Hematopoietic multipotent progenitor cell treated with erythropoietin and hydrocortisone succinate and interleukin-3 and kit ligand, for 17 days (in vitro differentiated cells): ENCODE results near the gene PPID.
"Not testable (repeated sequence)": the region's sequence is repeated elsewhere in the genome, so short reads cannot be mapped to it uniquely, and the experiment has no call there.

Experiments
- DNase-seq: peaks from one replicate; pipeline ENCODE4 v3.0.0-alpha.2; 2015; ENCODE audit warnings: low spot score

The PPID gene

DNA sequence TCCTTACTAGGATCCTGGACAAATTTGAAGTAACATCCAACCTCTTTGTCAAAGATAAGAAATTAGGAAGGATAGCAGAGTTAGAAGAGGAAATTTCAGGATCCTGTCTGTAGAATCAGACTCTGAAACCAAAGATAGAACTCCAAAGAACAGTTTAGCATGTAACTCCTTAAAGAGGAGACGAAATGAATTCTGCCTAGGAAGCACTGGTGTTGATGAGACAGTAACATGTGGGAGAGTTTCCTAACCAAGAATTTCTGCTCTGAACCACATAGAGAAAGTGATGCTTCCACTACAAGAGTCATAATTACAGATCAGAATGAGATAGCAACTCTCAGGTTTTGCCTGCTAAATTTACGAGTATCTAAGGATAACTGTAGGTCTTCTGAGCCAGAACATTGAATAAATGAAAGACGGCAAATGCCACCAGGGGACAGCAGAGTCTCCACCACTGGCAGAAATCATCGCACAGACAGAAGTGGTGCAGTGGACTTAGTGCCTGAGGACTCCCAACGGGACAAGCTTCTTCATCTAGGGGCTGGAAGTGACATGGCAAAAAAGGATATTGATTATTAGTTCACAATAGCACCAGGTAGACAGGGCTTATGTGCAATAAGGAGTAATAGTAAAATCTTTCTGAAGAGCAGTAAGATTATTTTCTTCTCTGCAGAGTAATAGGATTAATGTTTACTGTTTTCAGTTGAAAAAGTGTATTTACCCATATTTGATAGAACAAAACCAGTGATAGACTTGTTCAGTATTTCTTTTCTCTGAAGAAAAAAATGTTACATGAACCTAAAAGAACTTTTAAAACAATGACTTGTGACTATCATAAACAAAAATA is 6.7 kb upstream of the PPID start:
- DNase-seq, result peak; percentile 58

DNA sequence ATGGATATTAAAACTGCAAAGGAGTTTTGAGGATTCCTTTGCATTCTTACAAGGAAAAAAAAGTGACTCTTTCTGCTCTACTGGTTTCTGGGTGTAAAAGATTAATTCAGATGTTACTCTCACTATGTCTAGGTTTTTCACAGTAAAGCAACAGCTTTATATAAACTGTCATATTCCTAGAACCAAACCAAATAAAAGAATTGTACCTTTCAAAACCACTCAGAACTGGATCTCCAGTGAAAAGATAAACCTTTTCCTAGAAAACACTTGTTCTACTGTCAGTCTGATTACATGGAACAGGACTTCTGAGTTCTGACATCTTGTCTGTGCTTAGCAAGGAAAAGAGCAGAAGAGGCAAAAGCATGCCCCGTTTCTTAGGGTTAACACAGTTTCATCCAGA is 5.0 kb upstream of the PPID start:
- DNase-seq, result no peak

DNA sequence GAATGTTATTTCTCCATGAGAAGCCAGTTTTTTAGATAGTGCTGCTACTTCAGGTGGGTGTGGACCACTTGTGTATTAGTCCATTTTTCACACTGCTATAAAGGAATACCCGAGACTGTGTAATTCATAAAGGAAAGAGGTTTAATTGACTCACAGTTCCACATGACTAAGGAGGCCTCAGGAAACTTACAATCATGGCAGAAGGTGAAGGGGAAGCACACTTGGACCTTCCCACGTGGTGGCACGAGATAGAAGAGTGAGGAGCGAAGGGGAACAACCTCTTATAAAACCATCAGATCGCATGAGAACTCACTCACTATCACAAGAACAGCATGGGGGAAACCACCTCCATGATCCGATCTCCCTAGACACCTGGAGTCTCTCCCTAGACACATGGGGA is 3.4 kb upstream of the PPID start:
- DNase-seq, result no peak

GRCh38 chr4:158724637-158725036 is 1.4 kb upstream of the PPID start:
- DNase-seq, result no peak

DNA sequence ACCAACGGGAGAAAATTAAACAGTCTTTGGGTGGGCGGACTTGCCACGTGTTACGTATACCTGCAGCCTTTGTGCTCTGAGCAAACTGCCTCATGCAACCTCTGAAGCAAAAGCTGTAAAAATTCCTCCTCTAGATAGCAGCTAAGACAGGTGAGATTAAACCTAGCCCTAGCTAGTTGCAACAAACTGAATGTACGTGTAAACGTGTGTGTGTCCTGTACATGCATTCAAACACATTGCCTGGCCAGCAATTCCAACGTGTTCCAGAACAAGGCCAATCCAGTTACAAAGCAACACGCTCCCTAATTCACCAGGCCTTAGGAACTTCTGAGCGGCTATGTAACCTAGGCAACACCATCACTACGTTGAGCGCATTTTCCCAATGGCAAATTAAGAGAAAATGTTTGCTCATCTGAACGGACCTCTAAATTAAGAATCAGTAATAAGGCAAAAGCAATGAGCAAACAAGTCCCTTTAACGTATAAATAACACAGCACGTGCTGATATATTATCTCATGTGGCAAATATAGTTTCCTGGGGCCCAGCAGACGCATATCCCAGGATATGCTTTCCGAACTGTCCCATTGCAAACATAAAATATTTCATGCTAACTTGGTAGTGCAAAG is 792 bp downstream of the PPID start:
- DNase-seq, result peak; percentile 53

DNA sequence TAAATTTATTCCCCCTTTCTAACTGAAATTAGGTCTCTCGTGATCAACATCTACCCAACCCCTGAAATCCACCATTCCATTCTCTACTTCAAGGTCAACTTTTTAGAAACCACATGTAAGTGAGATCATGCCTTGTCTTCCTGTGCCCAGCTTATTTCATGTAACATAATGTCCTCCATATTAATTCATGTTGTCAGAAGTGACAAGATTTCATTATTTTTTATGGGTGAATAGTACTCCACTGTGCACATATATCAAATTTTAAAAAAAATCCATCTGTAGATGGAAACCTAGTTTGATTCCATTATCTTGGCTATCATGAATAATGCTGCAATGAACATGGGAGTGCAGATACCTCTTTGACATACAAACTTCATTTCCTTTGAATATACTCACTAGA is 1.5 kb downstream of the PPID start:
- DNase-seq, result no peak

DNA sequence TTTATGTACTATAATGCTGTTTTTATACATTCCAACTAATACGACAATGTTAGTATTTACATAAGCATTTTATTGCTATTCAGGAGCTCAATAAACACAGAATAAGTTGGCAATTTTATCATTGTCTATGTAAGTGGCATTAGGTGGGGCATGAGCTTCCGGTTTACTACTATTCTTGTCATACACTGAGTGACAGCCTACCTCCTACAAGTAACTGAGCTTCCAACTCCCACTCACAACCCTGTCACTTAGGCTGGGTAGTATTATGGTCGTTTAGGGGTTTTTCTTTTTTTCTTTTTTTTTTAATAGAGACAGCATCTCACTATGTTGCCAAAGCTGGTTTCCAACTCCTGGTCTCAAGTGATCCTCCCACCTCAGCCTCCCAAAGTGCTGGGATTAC is 7.4 kb downstream of the PPID start:
- DNase-seq, result no peak

DNA sequence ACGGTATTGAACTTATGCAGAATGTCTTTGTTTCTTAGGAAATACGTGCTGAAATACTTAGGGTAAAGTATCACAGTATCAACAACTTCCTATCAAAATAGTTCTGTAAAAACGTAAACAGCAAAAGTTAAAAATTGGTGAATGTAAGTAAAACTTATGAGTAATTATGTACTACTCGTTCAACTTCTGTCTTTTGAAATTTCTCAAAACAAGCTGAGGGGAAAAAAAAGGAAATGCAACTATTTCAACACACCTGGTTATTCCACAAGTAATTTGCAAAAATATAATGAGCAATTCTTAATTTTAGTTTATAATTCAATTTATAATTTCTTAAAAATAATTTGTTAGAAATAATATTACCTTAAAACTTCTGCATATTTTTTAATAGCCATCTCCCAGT is 8.3 kb downstream of the PPID start:
- DNase-seq, result no peak

DNA sequence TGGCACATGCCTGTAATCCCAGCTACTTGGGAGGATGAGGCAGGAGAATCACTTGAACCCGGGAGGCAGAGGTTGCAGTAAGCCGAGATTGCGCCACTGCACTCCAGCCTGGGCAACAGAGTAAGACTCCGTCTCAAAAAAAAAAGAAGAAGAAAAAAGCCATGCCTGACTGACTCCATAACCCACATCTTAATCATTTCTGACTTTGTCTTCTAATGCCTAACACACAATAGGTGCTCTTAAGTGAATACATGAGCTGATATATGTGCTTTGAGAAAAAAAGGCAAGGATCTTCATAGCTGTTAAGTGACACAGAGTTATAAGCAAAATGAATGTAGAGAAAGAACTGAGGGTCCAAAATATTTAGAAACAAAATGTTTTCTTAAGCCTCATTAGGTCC is 10.6 kb downstream of the PPID start:
- not testable (repeated sequence) for DNase-seq

DNA sequence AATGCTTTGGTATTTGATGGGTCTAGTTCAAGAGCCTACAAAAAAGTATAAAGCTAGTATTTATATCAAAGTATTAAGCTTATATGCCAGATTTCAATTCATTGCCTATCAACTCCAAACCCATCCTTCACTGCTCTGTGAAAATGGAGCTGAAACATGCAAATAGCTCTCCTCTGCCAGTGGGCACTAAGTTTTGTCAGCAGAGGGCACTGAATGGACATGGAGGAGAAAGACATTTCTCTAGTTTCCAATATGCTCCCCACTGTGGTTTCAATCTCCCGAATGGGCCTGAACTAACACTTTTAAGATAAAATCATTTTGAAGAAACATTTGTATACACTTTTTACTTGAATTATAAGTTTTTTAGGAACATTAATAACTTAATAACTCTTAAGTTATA is 12.4 kb downstream of the PPID start:
- peak; percentile 32 for DNase-seq

DNA sequence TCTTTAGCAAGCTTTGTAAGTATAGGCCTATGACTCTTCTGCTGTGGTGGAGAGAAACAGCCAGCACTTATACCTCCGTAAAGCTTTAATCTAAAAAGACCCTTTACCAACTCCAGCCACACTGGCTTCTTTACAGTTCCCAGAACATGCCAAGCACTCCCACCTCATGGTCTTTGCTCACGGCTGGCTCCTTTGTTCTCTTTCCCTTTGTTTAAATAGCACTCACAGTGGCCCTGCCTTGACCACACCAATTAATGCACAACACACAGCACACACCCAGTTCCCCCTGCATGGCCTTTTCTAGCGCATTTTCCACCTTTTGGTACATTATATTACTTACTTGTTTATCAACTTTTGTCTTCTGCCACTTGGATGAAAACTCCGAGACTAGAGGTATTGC is 18.9 kb downstream of the PPID start:
- no peak for DNase-seq

DNA sequence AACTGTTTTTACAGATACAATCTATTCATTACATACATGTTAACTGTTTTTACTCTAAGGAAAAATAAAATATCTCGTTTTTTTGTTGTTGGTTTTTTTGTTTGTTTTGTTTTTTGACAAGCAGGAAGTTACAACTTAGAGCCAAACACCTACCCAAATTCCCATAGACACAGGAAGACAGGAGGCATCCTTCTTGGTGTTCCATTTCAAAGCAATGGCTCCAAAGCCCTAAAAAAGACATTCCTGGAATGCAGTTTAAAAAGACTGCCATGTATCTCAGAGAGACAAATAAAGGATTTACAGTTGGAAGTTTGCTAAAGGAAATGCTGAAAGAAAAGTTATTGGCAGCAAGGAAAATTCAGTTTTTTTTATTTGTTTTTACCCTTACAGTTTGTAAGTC is 34.4 kb downstream of the PPID start:
- no peak for DNase-seq

- no peak for DNase-seq
Observed at GRCh38 chr4:158682066-158682465, 41.1 kb downstream of the PPID start.

- DNase-seq, result no peak
Observed at GRCh38 chr4:158681629-158682028, 41.6 kb downstream of the PPID start.

- no peak for DNase-seq
Observed at GRCh38 chr4:158678767-158679166, 44.4 kb downstream of the PPID start.

DNA sequence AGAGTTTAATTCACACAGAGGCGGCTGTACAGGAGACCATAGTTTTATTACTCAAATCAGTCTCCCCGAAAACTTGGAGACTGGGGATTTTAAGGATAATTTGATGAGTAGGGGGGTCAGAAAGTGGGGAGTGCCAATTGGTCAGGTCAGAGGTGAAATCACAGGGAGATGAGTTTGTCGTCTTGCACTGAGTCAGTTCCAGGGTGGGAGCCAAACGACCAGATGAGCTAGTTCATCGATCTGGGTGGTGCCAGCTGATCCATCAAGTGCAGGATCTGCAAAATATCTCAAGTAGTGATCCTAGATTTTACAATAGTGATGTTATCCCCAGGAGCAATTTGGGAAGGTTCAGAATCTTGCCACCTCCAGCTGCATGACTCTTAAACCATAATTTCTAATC is 47.1 kb downstream of the PPID start:
- DNase-seq, result no peak

GRCh38 chr4:158673633-158674032 is 49.6 kb downstream of the PPID start:
- DNase-seq, result no peak

DNA sequence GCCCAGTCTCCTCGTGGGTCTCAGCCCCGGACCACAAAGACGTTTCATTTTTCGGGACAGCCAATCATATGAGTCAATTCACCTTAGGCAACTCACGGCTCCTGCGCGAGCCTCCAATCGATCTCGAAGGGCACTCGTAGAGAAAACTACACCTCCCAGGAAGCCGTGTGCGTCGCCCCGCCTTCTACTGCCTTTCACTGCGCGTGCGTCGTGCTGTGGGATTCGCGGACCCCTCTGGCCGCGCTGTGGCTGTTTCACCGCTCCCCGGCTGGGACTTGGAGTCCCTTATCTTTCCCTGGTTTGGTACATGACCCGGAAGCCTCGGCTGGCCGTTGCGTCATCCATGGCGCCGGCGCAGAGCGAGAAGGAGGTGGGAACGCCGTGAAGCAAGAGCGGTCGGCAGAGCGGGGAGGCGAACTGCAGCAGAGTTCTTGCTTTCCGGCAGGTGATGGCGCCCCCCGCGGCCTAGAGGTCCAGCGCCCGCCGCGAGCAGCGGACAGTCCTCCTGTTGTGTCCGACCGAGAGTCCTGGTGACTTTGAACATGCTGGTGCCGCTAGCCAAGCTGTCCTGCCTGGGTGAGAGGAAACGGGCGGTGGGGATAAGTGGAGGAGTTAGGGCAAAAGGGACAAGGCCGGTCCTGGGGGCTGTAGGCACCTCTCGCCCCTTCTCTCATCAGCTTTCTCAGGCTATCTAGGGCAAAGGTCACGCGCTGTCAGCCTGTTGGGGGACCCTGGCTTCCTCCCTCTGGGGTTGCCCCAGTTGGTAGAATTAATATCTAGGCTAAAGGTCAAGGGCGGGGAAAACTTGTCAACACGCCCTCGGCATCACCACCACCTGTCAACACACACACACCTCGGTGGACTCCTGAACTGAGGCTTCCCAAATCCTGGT is 51.0 kb downstream of the PPID start, which contains the start of gene ETFDH:
TSS of gene ETFDH (plus strand) at position 382 of the 892 bp plus-strand sequence. CDS start at position 543, 161 bp downstream.
- peak; percentile 99 for DNase-seq

DNA sequence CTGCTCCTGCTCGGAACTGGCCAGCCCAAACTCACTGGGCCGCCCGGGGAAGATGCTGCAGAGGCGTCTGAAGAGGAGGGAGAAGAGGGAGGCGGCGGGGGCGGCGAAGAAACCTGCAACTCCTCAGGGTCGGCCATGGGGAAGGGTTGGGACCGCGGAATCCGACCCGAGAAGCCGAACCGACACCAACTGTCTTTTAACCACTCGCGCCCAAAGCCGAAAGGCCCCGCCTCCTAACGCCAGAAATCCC is 51.6 kb downstream of the PPID start, which contains the start of gene C4orf46:
TSS of gene C4orf46 (minus strand) at position 223 of the 250 bp plus-strand sequence. CDS start at position 137, 86 bp downstream.
- DNase-seq, result no peak

DNA sequence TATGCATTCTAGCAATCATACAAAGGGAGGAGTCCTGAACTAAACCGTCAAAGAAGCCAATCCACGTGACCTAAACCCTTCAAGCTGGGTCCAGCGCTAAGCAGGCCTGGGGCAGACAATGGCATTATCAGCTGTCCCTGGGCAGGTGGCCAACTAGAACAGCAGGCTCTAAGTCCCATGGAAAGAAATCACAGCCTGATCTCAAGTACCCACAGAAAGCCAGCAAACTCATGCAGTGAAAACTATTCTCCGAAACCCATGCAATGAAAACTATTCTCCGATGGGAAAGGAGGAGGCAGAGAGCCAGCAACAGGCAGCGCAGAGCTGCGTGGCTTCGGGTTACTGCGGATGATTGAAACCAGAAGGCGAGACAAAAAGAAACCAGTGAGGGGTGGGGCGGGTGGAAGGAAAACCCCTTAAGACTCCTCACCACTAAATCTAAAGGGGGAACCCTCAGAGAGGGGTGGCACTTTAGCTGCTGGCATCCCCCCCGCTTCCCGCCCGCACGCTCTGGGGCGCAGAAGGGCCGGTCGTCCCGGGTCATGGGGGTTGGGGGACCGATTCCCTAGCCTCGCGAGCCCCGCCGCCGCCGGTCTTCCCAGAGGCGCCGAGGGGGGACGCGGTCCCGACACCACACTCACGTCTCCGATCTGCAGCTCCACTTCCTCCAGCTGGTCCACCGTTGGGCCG is 52.1 kb downstream of the PPID start:
- DNase-seq, result peak; percentile 47

GRCh38 chr4:158669310-158669709 is 53.9 kb downstream of the PPID start:
- no peak for DNase-seq

GRCh38 chr4:158667651-158668198 is 55.5 kb downstream of the PPID start:
- peak; percentile 35 for DNase-seq
